ENCODE data around the gene TBX19. TPM values are rescaled to one million over a fixed set of nuclear protein-coding genes. Genes with fewer than 3 reads are reported as not detected.

TBX19 gene
- total and polyA plus RNA-seq, 10 of the 15 experiments (the other 5 are each of a cell fraction or from before 2014, with no cell fraction given): 0.13 to 6.9 (median 1.2) TPM

DNA sequence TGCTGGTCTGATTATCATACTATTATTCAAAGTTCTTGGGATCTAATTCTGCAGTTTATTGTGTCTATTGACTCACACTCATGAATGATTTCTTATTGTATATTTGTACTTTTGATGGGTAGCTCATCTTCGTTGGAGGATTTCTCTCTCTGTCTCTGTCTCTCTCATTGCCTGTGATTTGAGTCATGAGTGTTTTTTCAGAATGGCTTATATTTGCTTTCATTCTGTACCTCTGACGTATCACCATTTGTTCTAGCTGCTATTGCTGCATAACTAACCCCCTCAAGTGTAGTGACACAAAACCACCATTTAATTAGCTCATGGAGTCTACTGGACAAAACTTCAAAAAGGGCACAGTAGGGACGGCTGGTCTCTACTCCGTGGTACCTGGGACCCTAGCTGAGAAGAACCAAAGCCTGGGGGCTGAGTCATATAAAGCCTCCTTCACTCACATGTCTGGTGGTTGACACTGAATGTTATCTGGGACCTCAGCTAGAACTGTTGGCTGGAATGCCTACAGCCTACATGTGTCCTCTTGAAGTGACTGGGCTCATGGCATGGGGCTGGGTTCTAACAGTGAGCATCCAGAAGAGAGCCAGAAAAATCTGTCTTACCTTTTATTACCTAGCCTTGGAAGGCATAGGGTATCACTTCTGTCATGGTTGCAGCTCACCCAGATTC, 44.2 kb downstream of the TBX19 start (continued):
- TF ChIP-seq, protein P1, sequence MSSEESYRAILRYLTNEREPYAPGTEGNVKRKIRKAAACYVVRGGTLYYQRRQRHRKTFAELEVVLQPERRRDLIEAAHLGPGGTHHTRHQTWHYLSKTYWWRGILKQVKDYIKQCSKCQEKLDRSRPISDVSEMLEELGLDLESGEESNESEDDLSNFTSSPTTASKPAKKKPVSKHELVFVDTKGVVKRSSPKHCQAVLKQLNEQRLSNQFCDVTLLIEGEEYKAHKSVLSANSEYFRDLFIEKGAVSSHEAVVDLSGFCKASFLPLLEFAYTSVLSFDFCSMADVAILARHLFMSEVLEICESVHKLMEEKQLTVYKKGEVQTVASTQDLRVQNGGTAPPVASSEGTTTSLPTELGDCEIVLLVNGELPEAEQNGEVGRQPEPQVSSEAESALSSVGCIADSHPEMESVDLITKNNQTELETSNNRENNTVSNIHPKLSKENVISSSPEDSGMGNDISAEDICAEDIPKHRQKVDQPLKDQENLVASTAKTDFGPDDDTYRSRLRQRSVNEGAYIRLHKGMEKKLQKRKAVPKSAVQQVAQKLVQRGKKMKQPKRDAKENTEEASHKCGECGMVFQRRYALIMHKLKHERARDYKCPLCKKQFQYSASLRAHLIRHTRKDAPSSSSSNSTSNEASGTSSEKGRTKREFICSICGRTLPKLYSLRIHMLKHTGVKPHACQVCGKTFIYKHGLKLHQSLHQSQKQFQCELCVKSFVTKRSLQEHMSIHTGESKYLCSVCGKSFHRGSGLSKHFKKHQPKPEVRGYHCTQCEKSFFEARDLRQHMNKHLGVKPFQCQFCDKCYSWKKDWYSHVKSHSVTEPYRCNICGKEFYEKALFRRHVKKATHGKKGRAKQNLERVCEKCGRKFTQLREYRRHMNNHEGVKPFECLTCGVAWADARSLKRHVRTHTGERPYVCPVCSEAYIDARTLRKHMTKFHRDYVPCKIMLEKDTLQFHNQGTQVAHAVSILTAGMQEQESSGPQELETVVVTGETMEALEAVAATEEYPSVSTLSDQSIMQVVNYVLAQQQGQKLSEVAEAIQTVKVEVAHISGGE (CRISPR knock-in tag; IDR thresholded peaks at IDR 0.05): no peak
- TF ChIP-seq, protein P2, sequence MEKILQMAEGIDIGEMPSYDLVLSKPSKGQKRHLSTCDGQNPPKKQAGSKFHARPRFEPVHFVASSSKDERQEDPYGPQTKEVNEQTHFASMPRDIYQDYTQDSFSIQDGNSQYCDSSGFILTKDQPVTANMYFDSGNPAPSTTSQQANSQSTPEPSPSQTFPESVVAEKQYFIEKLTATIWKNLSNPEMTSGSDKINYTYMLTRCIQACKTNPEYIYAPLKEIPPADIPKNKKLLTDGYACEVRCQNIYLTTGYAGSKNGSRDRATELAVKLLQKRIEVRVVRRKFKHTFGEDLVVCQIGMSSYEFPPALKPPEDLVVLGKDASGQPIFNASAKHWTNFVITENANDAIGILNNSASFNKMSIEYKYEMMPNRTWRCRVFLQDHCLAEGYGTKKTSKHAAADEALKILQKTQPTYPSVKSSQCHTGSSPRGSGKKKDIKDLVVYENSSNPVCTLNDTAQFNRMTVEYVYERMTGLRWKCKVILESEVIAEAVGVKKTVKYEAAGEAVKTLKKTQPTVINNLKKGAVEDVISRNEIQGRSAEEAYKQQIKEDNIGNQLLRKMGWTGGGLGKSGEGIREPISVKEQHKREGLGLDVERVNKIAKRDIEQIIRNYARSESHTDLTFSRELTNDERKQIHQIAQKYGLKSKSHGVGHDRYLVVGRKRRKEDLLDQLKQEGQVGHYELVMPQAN (conservative IDR thresholded peaks at IDR 0.05): no peak
- TF ChIP-seq CREM (IDR thresholded peaks at IDR 0.05; ENCODE audit: low read depth): no peak
- TF ChIP-seq KDM1A (IDR thresholded peaks at IDR 0.05; ENCODE audit: borderline replicate concordance): no peak
- no peak for TF ChIP-seq RFX5 (IDR thresholded peaks at IDR 0.05; ENCODE audit: low read depth, low read length)
- no peak for TF ChIP-seq CHD4 (IDR thresholded peaks at IDR 0.05)
- TF ChIP-seq, protein P3, sequence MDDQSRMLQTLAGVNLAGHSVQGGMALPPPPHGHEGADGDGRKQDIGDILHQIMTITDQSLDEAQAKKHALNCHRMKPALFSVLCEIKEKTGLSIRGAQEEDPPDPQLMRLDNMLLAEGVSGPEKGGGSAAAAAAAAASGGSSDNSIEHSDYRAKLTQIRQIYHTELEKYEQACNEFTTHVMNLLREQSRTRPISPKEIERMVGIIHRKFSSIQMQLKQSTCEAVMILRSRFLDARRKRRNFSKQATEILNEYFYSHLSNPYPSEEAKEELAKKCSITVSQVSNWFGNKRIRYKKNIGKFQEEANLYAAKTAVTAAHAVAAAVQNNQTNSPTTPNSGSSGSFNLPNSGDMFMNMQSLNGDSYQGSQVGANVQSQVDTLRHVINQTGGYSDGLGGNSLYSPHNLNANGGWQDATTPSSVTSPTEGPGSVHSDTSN (IDR thresholded peaks at IDR 0.05; ENCODE audit: insufficient replicate concordance, low read depth, low read length): no peak
